Smooth muscle cell (in vitro differentiated cells): ENCODE data around the gene ZC3H10. TPM values are rescaled to one million over a fixed set of nuclear protein-coding genes. Genes with fewer than 3 reads are reported as not detected.
"Not testable (repeated sequence)": the region's sequence is repeated elsewhere in the genome, so short reads cannot be mapped to it uniquely, and the experiment has no call there.

Experiments
- DNase-seq: peaks from one replicate; lab custom pipeline; 2025; ENCODE audit not compliant: unreplicated experiment; lab: John Stamatoyannopoulos, UW
- H2AFZ ChIP-seq: fragments of 200-600 bp; sonication (generic); 2 replicates; pipeline ENCODE4 v1.6.0; 2016; ENCODE audit warnings: antibody characterized with exemption, low read depth, mild to moderate bottlenecking
- H3F3A ChIP-seq: fragments of 200-600 bp; sonication (generic); 2 replicates; pipeline ENCODE4 v1.6.0; 2017; ENCODE audit warnings: antibody characterized with exemption, low read depth
- H3K27ac ChIP-seq: fragments of 200-600 bp; sonication (generic); 2 replicates; pipeline ENCODE4 v1.5.1; 2016; ENCODE audit warnings: low read depth, mild to moderate bottlenecking
- H3K27me3 ChIP-seq: fragments of 200-600 bp; sonication (generic); 2 replicates; pipeline ENCODE4 v1.6.1; 2016; ENCODE audit warnings: low read depth, mild to moderate bottlenecking
- H3K36me3 ChIP-seq: fragments of 200-600 bp; sonication (generic); 2 replicates; pipeline ENCODE4 v1.5.1; 2016; ENCODE audit warnings: low read depth
- H3K4me1 ChIP-seq: fragments of 200-600 bp; sonication (generic); 2 replicates; pipeline ENCODE4 v1.5.1; 2016; ENCODE audit warnings: low read depth
- H3K4me2 ChIP-seq: fragments of 200-600 bp; sonication (generic); 2 replicates; pipeline ENCODE4 v1.6.0; 2016; ENCODE audit warnings: mild to moderate bottlenecking
- H3K4me3 ChIP-seq: fragments of 200-600 bp; sonication (generic); 2 replicates; pipeline ENCODE4 v1.5.1; 2016; ENCODE audit warnings: mild to moderate bottlenecking
- H3K79me2 ChIP-seq: fragments of 200-600 bp; sonication (generic); 2 replicates; pipeline ENCODE4 v1.6.0; 2016; ENCODE audit warnings: low read depth, mild to moderate bottlenecking
- H3K9ac ChIP-seq: fragments of 200-600 bp; sonication (generic); 2 replicates; pipeline ENCODE4 v1.6.0; 2016; ENCODE audit warnings: low read depth
- H3K9me3 ChIP-seq: fragments of 200-600 bp; sonication (generic); replicated peaks from 2 replicates; pipeline ENCODE4 v1.5.1; 2016; ENCODE audit warnings: low read depth
- H4K20me1 ChIP-seq: fragments of 200-600 bp; sonication (generic); 2 replicates; pipeline ENCODE4 v1.6.0; 2016; ENCODE audit warnings: low read depth
- CTCF ChIP-seq: fragments of 200-600 bp; sonication (generic); IDR thresholded peaks from 2 replicates; pipeline ENCODE4 v1.5.1; 2017; ENCODE audit warnings: borderline replicate concordance, mild to moderate bottlenecking, antibody characterized with exemption; ENCODE audit not compliant: insufficient read depth, poor library complexity, severe bottlenecking
- WGBS: methylation state at CpG from one replicate; pipeline ENCODE4 v1.1.7; 2016; ENCODE audit warnings: low lambda C conversion rate; 5-methylcytosine and 5-hydroxymethylcytosine counted together
- polyA plus RNA-seq: library from polyadenylated mRNA; unstranded; fragments of >200 nt; fragmentation: Nextera tagmentation; extraction: Ambion mirVana; gene quantifications from 2 replicates; pipeline ENCODE4 v1.2.1, GENCODE V29; 2016
- total RNA-seq: library from RNA; depleted of rRNA; stranded (reverse); fragments of >200 nt; gene quantifications from 2 replicates; pipeline ENCODE4 v1.2.3, GENCODE V29; 2014

ZC3H10 gene
- total RNA-seq (1.9 and 6.7 TPM in 2 replicates), polyA plus RNA-seq (2.8 TPM in 2 replicates)

- peaks cover 12% of the 10 kb centered on the region for H3K4me1 ChIP-seq
- H3K9me3 ChIP-seq, result no peaks in the 10 kb centered on the region
- H3K4me3 ChIP-seq, result peak within 1 kb of the TSS; percentile 74
- H4K20me1 ChIP-seq, result peaks cover 10% of the 10 kb centered on the region
- peak within 1 kb of the TSS; percentile 96 for H3K9ac ChIP-seq
- peak within 1 kb of the TSS; percentile 11 for H2AFZ ChIP-seq
- H3K36me3 ChIP-seq, result no peaks in the 10 kb centered on the region
- peak; percentile 24 for TF ChIP-seq CTCF
- 1% methylated on average over 60 of the region's 61 CpGs for WGBS
- peak; percentile 83 for DNase-seq
- H3K27me3 ChIP-seq, result no peaks in the 10 kb centered on the region
- peaks cover 18% of the 10 kb centered on the region for H3F3A ChIP-seq
- H3K4me2 ChIP-seq, result peak within 1 kb of the TSS; percentile 96
- peak within 1 kb of the TSS; percentile 95 for H3K27ac ChIP-seq
- H3K79me2 ChIP-seq, result peaks cover 8% of the 10 kb centered on the region
Observed at GRCh38 chr12:56117778-56118687, at the start of gene ZC3H10. Gene ZC3H10, plus strand, starts transcription at chr12:56118266. Its CDS starts 2,297 bp downstream, at chr12:56120563.

GRCh38 chr12:56071648-56072047 lies 46.4 kb upstream of the ZC3H10 start:
- H3K27me3 ChIP-seq, result no peaks in the 10 kb centered on the region
- 71% methylated on average over 4 of the region's 4 CpGs for WGBS
- no peaks in the 10 kb centered on the region for H3K79me2 ChIP-seq
- no peak overlapping the region for H2AFZ ChIP-seq
- H3K36me3 ChIP-seq, result no peaks in the 10 kb centered on the region
- no peaks in the 10 kb centered on the region for H4K20me1 ChIP-seq
- H3K9me3 ChIP-seq, result no peaks in the 10 kb centered on the region
- TF ChIP-seq CTCF, result no peak
- DNase-seq, result no peak
- H3K9ac ChIP-seq, result no peak overlapping the region
- H3F3A ChIP-seq, result no peaks in the 10 kb centered on the region
- no peaks in the 10 kb centered on the region for H3K4me1 ChIP-seq
- H3K4me3 ChIP-seq, result no peak overlapping the region
- H3K27ac ChIP-seq, result no peak overlapping the region
- no peak overlapping the region for H3K4me2 ChIP-seq

- H3K9me3 ChIP-seq, result no peaks in the 10 kb centered on the region
- no peaks in the 10 kb centered on the region for H3K4me1 ChIP-seq
- no peak overlapping the region for H3K4me3 ChIP-seq
- H3F3A ChIP-seq, result no peaks in the 10 kb centered on the region
- H3K27ac ChIP-seq, result no peak overlapping the region
- H2AFZ ChIP-seq, result no peak overlapping the region
- no peaks in the 10 kb centered on the region for H3K27me3 ChIP-seq
- WGBS, result 90% methylated on average over 5 of the region's 5 CpGs
- no peaks in the 10 kb centered on the region for H3K79me2 ChIP-seq
- no peak for DNase-seq
- H3K36me3 ChIP-seq, result no peaks in the 10 kb centered on the region
- no peak for TF ChIP-seq CTCF
- H3K4me2 ChIP-seq, result no peak overlapping the region
- H4K20me1 ChIP-seq, result no peaks in the 10 kb centered on the region
- no peak overlapping the region for H3K9ac ChIP-seq
Observed at GRCh38 chr12:56074396-56074795, 43.7 kb upstream of the ZC3H10 start.

- not testable (repeated sequence) for H2AFZ ChIP-seq, H3K79me2 ChIP-seq, H3K4me1 ChIP-seq, H3K27ac ChIP-seq, H3K9me3 ChIP-seq, H3K36me3 ChIP-seq, H3K4me3 ChIP-seq, H3F3A ChIP-seq, H4K20me1 ChIP-seq, DNase-seq, H3K4me2 ChIP-seq, H3K9ac ChIP-seq
- peaks cover 10% of the 10 kb centered on the region for H3K27me3 ChIP-seq
- WGBS, result 89% methylated on average over 9 of the region's 9 CpGs
Observed at GRCh38 chr12:56077966-56078365, 40.1 kb upstream of the ZC3H10 start.
